Frontal cortex (tissue), 4 donors: ENCODE data around the gene MSANTD3. TPM values are rescaled to one million over a fixed set of nuclear protein-coding genes. Genes with fewer than 3 reads are reported as not detected.
"Not testable (repeated sequence)": the region's sequence is repeated elsewhere in the genome, so short reads cannot be mapped to it uniquely, and the experiment has no call there.

Experiments
- DNase-seq, 2 donors: peaks; one replicate each; pipeline ENCODE4 v3.0.0; 2012; ENCODE audit warnings: low spot score in 2 of 2
- FAIRE-seq: peaks from 2 replicates; lab custom pipeline; 2012; peaks lifted over from hg19 to GRCh38; lab: Jason Lieb, UNC
- total RNA-seq: library from RNA; depleted of rRNA; stranded (reverse); fragments of >200 nt; gene quantifications from one replicate; pipeline ENCODE4 v1.2.3, GENCODE V29; 2014
- donor health status: control.
- donor health status: control.
- donor health status: control.

MSANTD3 gene, protein sequence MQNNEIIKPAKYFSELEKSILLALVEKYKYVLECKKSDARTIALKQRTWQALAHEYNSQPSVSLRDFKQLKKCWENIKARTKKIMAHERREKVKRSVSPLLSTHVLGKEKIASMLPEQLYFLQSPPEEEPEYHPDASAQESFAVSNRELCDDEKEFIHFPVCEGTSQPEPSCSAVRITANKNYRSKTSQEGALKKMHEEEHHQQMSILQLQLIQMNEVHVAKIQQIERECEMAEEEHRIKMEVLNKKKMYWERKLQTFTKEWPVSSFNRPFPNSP
- 75.4 TPM for total RNA-seq

DNA sequence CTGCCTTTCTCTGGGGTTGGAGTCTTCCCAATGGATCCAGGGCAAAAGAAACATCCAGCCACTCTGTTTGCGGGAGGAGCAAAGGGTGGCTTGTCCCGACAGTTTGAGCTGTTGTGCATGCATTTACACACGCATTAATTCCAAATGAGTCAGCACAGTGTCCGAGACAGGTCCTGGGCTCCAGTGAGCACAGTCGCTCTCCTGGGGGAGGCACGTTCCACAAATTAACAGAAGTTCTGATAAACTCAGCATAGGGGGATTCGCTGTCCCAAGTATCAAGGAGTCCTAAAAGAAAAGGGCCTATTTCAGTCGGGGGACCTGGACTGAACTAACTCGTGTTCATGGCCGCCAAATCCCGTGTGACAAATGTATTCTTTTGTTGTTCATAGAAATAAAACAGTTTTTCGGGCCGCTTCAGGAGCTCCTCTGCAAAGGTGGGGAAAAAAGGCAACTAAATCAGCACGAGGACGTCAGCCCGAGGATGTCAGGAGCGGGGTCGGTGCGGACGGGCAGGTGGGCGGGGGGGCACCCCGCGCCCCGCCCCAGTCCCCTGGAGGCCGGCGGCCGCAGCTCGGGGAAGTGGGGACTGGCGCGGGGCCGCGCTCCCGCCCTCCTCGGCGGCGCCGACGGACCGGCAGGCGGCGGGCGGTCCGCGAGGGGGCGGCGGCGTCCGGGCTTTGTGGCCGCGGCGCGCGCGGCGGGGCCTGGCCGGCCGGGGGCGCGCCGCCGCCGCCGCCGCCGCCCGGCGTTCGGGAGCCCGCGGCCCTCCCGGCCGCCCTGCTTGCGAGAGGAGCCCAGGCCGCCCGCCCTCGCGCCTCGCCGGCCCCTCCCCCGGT is at the start of gene MSANTD3:
MSANTD3 (plus strand) TSS at position 614 of the 836 bp plus-strand sequence. CDS start 14,796 bp downstream, outside the sequence.
- DNase-seq: peak; percentile 88 to 90
- no peak for FAIRE-seq

DNA sequence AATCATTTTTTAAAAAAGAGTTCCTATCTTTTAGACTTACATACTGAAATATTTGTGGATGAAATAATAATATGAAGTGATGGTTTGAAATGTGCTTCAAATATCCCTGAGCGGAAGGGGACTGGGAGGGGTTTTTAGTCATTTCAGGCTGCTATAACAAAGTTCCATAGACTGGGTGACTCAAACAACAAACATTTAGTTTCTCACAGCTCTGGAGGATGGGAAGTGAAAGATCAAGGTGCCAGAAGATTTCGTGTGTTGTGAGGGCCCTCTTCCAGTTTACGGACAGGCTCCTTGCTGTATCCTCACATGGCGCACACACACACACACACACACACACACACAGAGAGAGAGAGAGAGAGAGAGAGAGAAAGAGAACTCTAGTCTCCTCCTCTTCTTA is 47.1 kb upstream of the MSANTD3 start:
- DNase-seq: no peak
- FAIRE-seq: no peak

DNA sequence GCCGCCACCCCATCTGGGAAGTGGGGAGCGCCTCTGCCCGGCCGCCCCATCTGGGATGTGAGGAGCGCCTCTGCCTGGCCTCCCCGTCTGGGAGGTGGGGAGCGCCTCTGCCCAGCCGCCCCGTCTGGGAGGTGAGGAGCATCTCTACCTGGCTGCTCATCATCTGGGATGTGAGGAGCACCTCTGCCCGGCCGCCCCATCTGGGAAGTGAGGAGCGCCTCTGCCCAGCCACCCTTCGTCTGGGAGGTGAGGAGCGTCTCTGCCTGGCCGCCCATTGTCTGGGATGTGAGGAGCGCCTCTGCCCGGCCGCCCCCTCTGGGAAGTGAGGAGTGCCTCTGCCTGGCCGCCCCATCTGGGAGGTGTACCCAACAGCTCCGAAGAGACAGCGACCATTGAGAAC is 34.0 kb upstream of the MSANTD3 start:
- FAIRE-seq, DNase-seq: not testable (repeated sequence)

DNA sequence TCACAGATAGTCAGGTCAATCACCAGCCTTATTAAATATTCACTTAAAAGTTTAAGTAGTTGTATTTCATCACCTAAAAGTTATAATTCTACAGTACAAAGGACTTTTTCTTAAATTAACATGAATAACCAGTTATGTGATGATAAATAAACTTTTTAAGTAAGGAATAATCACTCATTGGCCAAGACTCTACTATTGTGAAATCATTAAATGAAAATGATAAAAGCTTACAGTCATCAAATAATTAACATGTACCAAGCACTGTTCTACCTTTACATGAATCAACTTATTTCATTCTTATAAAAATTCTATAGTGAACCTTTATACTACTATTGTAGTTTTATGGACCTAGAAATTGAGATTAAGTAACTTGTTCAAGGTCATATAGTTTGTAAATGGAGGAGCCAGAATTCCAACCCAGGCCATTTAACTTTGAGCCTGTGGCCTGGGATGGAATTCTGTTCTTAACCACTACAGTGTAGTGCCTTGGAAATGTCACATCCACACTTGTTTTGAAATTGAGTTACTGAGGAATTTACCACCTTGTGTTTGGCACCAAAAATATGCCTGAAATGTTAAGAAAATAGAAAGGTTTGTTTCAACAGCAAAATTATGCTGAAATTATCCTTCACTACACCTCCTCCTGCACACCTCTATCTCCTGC is 32.8 kb upstream of the MSANTD3 start:
- DNase-seq (no peak), FAIRE-seq (no peak)

DNA sequence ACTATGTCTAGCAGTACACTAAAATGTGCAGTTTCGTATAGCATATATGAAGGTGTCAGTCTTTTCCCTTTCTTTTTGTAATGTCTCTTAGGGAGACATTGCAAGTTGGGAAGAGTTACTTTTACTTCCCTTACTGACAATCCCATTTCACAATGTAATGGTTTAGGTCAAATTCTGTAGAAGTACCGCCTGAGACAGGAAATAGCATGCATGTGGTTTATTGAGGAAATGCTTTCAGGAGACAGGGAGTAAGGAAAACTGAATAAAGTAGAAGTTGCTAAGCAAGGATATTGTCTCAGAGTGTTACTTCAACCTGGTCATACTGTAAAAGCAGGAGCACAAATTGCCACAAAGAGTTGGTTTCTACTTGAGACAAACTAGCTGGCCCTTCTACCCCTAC is 32.1 kb upstream of the MSANTD3 start:
- DNase-seq: no peak
- no peak for FAIRE-seq

DNA sequence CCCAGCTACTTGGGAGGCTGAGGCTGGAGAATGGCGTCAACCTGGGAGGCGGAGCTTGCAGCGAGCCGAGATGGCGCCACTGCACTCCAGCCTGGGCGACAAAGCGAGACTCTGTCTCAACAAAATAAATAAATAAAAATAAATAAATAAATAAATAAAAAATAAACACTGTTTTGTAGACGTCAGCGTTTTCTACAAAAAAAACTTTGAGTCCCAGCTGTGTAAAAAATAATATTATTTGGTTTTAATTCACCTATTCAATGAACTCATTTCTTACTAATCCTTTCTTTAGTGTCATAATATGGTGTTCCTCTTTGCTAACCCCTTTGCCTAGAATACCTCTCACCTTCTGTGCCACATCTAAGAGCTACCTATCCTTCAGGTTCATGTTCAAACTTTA is 30.2 kb upstream of the MSANTD3 start:
- no peak for DNase-seq
- no peak for FAIRE-seq

DNA sequence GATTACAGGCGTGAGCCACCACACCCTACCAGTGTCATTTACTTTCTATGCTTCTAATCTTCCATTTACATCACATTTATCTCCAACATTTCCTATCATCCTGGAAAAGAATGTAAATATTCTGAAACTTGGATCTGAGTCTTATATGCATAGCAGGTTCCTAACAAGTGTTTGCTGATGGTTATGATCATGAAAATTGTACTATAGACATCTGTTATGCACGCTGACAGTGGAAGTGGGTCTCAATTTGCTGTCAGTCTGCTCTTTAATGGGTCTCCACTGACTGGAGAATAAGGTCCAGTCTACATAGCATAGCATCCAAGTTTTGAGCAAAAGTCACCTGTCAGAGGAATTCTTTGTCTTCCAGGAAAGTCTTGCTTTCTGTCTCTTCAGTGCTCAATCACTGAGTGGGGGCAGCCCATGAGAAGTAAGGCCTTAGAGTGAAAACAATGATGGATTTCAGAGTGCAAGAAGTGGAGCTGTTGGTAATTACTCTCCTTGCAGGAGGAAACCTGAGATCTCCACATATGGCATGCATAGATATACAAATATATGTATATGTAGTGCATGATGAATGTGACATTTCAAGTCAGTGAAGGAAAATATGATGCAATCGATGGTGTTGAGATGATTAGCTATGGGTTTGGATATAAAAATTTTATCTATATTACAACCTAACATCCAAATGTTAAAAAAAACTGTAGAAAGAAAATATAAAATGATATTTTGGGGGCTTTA is 29.2 kb upstream of the MSANTD3 start:
- no peak for FAIRE-seq
- no peak for DNase-seq

DNA sequence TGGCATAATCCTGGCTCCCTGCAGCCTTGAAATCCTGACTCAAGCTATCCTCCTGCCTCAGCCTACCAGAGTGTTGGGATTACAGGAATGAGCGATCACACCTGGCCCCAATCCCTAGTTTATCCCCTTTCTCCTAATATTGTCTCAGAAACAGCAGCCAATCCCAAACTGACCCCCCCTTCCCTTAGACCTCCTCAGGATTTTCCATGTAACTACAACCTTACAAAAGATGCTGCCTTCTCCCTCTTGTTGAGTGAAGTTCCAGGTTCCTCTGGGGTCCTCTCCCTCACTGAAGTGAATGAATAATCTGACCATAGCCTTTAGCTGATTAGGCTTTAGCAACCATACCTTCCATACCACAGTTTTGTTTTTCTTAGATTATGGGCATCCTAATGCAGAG is 25.9 kb upstream of the MSANTD3 start:
- FAIRE-seq (no peak), DNase-seq (no peak)

DNA sequence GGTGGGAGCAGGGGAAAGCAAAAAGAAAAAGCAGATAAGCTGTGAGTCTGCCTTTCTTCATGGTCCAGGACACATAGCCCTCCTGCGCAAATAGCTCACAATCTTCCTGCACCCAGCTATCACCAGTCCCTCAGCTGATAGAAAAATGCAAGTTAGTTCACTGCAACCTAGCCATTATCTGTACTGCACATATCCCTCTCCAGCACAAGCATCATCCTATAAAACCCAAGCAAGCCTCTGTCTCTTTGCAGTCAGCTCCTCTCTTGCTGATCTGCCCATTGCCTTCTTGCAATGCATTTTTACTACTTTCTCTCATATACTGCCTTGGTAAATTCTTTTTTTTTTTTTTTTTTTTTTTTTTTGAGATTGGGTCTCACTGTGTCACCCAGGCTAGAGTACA is 20.0 kb upstream of the MSANTD3 start:
- DNase-seq (no peak), FAIRE-seq (no peak)

DNA sequence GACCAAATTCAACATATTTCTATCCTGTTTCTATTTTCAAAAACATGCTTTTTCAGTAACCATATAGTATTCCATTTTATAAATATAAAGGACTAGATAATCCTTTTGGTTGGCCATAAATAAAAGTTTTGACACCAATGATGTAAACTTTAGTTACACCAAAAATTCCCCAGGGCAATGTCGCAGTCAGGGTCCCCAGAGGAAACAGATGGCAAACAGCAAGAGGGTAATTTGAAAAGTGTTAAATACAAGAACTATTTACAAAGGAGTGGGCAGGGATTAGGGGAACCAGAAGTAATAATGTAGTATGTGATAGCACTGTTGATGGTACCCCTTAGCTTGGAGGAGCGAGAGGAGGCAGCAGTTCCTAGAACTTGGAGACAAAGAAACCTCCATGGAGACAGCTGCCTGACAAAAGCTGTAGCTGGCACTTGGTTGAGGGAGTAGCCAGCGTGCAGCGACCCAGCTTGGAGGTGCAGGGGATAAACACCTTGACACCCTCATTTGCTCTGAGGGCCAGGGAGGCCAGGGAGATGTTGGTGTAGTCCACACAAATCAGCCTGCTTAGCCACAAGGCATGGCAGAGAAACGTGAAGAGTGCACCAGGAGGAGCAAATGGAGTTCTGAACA is 18.3 kb upstream of the MSANTD3 start:
- FAIRE-seq (no peak), DNase-seq (no peak)

DNA sequence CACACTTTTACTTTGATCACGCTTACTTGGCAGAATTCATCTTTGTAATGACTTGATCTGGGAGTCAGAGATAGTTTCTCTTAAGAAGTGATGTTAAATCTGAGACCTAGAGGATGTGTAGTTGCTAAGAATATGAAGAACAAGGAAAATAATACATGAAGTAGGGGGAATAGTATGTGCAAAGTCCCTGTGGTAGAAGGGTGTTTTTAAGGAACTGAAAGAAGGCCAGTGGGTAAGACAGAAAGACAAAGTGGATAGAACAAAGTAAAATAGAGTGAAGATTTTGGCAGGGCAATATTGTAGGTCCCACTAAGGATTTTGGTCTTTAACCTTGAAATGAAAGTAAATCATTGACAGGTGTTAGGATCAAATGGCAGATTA is 17.8 kb upstream of the MSANTD3 start:
- DNase-seq (no peak), FAIRE-seq (no peak)

DNA sequence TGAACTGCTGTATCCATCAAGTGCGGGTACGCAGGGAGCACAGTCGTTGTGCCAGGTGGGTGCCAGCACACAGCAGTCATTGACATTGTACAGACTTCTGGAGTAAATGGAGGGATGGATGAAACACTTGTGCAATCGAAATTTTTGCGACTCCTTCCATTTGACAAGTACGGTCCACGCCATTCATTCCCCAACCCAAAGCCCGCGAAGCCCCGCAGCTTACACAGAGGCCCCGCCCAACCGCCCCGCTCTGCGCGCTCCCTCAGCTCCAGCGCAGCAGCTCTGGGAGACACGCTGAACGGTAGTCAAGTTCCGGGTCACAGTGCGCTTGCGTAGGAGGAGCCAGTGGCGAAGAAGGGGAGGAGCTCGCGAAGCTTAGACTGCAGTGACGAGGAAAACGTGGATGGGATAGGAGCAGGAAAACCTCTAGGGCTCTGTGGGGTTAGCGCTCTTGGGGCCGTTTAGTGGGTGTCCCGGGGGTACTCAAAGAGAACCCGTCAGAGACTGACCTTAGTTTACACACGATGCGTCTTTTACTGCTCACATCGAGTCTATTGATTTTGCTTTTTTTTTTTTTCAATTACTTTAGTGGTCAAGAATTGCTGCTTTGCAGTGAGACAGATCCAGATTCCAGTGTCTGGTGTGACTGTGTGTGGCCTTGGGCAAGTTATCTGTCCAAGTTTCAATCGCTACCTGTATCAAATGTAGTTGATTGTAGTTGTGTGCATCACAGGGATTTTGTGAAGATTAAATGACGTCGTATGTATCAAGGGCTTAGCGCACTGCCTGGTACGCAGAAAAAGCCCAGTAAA is 15.3 kb upstream of the MSANTD3 start:
- peak; percentile 73 to 89 for DNase-seq
- FAIRE-seq: no peak

DNA sequence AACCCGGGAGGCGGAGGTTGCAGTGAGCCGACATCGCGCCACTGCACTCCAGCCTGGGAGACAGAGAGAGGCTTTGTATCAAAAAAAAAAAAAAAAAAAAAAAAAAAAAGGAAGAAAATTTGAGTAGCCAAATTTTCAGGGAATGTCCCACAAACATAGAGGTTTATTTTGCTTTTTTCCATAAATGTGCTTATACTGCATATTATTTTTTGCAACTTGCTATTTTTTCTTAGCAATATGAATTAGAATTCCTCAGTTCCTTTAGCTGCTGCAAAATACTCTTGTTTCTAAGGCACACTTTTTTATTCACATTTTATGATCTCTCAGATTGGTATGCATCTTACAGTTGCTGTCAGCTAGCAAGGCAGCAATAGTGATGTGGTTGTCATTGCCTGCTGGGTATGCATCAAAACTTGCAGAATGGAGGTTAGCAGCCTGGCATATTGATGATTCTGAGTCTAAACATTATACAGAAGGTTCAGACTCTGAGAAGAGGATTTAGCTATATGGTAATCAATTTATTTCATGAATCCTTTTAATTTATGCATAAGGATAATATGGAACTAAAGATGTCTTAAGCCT is 13.0 kb upstream of the MSANTD3 start:
- no peak for FAIRE-seq
- DNase-seq: no peak

DNA sequence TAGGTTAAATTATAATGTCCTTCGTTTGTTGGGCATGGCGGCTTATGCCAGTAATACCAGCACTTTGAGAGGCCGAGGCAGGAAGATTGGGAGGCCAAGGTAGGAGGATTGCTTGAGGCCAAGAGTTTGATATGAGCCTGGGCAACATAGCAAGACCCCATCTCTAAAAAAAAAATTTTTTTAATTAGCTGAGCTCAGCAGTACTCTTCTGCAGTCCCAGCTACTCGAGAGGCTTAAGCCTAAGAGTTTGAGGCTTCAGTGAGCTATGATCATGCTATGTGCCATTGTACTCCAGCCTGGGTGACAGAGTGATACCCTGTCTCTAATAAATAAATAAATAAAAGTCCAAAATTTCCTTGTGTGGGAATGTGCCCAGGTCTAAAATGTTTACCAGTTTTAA is 9.1 kb upstream of the MSANTD3 start:
- DNase-seq: no peak
- FAIRE-seq: no peak

DNA sequence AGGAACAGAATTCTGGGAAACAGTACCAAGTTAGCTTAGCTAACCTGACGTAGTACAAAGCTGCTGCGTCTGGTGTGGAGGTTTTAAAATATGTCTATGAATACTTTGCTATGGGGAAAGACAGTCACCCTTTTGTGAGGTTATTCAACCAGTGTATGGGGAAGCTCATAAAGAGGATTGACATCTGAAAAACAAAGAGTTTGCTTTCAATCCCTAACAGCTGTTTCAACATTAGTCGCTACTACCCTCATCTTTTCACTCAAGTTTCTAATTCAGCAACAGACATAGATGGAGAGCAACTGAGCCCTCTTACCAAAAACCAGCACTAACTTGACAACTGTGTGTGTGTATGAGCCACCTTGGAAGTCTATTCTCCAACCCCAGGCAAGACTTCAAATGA is 7.8 kb upstream of the MSANTD3 start:
- no peak for FAIRE-seq
- no peak for DNase-seq

DNA sequence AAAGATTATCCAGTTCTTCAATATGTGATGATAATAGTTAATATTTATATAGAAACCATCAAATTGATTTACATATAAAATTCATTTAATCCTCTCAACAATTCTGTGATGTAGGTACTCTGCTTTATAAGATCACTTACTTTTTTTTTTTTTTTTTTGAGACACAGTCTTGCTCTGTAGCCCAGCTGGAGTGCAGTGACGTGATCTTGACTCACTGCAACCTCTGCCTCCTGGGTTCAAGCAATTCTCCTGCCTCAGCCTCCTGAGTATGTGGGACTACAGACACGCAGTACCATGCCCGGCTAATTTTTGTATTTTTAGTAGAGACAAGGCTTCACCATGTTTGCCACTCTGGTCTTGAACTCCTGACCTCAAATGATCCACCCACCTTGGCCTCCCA is 5.8 kb upstream of the MSANTD3 start:
- FAIRE-seq, DNase-seq: not testable (repeated sequence)

DNA sequence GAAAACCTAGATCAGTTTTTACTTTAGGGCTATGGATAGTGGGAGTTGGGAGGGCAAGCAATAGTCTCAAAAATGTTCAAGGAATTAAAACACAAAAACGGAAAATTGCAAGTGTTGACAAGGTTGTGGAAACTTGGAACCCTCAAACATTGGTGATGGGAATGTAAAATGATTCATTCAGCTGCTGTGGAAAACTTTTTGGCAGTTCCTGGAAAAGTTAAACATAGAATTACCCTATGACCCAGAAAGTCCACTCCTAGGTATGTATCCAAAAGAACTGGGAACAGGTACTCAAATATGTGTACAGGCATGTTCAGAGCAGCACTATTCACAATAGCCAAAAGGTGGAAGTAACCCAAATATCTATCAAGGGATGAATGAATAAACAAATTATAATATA is 1.2 kb upstream of the MSANTD3 start:
- no peak for FAIRE-seq
- DNase-seq: no peak

DNA sequence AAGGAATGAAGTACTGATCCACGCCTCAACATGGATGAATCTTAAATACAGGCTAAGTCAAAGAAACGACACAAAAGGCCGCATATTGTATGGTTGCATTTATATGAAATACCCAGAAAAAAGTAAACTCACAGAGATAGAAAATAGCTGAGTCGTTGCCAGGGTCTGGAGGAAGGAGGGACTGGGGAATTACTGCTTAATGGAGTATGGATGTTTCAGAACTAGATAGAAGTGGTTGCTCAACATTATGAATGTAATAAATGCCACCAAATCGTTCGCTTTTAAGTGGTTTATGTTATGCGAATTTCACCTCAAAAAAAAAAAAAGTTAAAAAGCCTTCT is 784 bp upstream of the MSANTD3 start:
- FAIRE-seq: no peak
- DNase-seq: no peak
